Measurements from ENCODE around the gene AGBL3.

The AGBL3 gene

DNA sequence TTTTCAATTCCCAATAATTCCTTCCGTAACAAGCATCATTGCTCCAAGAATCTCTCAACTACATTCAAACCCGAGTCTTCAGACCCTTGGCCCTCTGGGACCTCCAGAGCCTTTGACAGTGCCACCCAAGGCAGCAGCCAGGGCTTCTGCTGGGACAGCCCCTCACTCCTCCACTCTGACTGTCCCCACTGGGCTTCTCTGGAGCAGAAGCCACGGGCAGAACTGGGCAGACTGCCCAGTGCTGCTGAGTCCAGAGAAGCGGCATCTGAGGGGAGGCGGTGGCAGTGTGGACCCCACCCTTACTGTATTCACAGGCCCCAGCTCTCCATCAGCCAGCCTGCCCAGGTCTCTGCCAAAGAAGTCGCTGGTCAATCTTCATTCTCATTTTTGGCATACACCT is 175.4 kb downstream of the AGBL3 start:
- TF ChIP-seq, protein P1, sequence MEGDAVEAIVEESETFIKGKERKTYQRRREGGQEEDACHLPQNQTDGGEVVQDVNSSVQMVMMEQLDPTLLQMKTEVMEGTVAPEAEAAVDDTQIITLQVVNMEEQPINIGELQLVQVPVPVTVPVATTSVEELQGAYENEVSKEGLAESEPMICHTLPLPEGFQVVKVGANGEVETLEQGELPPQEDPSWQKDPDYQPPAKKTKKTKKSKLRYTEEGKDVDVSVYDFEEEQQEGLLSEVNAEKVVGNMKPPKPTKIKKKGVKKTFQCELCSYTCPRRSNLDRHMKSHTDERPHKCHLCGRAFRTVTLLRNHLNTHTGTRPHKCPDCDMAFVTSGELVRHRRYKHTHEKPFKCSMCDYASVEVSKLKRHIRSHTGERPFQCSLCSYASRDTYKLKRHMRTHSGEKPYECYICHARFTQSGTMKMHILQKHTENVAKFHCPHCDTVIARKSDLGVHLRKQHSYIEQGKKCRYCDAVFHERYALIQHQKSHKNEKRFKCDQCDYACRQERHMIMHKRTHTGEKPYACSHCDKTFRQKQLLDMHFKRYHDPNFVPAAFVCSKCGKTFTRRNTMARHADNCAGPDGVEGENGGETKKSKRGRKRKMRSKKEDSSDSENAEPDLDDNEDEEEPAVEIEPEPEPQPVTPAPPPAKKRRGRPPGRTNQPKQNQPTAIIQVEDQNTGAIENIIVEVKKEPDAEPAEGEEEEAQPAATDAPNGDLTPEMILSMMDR (IDR thresholded peaks at IDR 0.05; ENCODE audit: low read depth, low read length): no peak
- DNase-seq (ENCODE audit: extremely low read depth, low read depth): no peak

- TF ChIP-seq, protein P1 (IDR thresholded peaks at IDR 0.05; ENCODE audit: low read depth, low read length): no peak
Observed at GRCh38 chr7:135162382-135163001, 176.2 kb downstream of the AGBL3 start.

DNA sequence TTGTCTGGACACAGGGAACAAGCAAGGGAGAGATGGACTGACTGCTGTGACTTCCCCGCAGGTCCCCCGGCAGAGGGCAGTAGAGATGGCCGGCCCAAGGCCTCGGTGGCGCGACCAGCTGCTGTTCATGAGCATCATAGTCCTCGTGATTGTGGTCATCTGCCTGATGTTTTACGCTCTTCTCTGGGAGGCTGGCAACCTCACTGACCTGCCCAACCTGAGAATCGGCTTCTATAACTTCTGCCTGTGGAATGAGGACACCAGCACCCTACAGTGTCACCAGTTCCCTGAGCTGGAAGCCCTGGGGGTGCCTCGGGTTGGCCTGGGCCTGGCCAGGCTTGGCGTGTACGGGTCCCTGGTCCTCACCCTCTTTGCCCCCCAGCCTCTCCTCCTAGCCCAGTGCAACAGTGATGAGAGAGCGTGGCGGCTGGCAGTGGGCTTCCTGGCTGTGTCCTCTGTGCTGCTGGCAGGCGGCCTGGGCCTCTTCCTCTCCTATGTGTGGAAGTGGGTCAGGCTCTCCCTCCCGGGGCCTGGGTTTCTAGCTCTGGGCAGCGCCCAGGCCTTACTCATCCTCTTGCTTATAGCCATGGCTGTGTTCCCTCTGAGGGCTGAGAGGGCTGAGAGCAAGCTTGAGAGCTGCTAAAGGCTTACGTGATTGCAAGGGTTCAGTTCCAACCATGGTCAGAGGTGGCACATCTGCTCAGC is 178.2 kb downstream of the AGBL3 start:
- TF ChIP-seq, protein P1 (IDR thresholded peaks at IDR 0.05; ENCODE audit: low read depth, low read length): no peak
- DNase-seq (ENCODE audit: extremely low read depth, low read depth): no peak

More at GRCh38 chr7:135162382-135163001, 176.2 kb downstream of the AGBL3 start:
- no peak for DNase-seq (ENCODE audit: extremely low read depth, low read depth)

DNA sequence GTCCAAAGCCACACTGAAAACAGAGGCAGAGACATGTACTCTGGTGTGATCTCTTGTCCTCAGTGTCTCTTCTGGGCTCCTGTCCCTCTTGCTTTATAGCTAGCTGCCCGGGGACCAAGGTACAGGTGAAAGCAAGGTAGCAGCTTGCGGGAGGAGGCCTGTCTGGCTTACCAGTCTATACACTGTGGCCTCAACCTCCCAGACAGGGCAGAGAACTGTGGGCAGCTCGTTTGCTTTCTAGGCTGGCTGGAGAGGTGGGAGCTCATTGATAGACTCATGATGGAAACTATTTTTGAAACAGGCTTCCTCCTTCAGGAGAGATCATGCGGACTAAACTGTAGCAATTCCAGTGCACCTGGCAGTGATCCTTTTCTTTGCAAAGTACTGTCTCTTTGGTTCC is 179.6 kb downstream of the AGBL3 start:
- TF ChIP-seq, protein P1 (IDR thresholded peaks at IDR 0.05; ENCODE audit: low read depth, low read length): no peak

GRCh38 chr7:135166338-135166990 is 180.2 kb downstream of the AGBL3 start:
- TF ChIP-seq, protein P1 (IDR thresholded peaks at IDR 0.05; ENCODE audit: low read depth, low read length): no peak
- no peak for DNase-seq (ENCODE audit: extremely low read depth, low read depth)

More for the DNA sequence above, 179.6 kb downstream of the AGBL3 start:
- DNase-seq (ENCODE audit: extremely low read depth, low read depth): no peak

GRCh38 chr7:135167365-135167917 is 181.1 kb downstream of the AGBL3 start:
- TF ChIP-seq, protein P1 (IDR thresholded peaks at IDR 0.05; ENCODE audit: low read depth, low read length): no peak
- no peak for DNase-seq (ENCODE audit: extremely low read depth, low read depth)

DNA sequence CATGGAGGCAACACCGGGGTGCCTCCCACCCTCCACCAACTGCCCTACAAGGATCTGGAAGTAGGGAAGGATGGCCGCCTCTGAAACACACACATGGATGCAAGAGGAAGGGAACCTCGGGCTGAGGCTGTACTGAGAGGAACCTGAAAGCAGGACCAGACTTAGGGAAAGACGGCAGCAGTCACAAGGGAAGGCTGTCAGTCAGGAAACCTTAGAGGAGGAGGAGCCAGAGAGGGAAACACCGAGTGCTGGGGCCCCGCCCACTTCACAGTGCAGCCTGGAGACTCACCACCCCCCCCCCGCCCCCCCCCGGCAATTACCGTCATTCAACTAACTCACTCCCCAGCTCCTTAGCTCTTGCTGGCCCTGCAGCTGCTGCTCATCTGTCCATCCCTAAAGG is 181.7 kb downstream of the AGBL3 start:
- DNase-seq (ENCODE audit: extremely low read depth, low read depth): no peak
- TF ChIP-seq, protein P1 (IDR thresholded peaks at IDR 0.05; ENCODE audit: low read depth, low read length): no peak
